HepG2 (cell line): ENCODE results near the gene LRRC25. TPM values are rescaled to one million over a fixed set of nuclear protein-coding genes. Genes with fewer than 3 reads are reported as not detected.

Experiments used
- ATAC-seq: fragments of 200-7000 bp; cut with Tn5 transposase; 3 replicates; pipeline ENCODE4 v1.9.1; 2020; ENCODE audit warnings: mild to moderate bottlenecking, moderate library complexity
- BruUV-seq: library from RNA; stranded (reverse); fragments of 400-500 nt; replicated peaks from 2 replicates; lab custom pipeline; 2021; lab: Mats Ljungman, UMichigan
- CTCF ChIA-PET: fragments of 300-600 bp; formaldehyde crosslinking; extraction: SDS; loops from one replicate; lab custom pipeline; 2021; ENCODE audit warnings: low total read pairs, inconsistent platforms, low intra/inter-chr PET ratio; lab: Yijun Ruan, JAX
- POLR2A ChIA-PET: fragments of 350-600 bp; sonication (Branson Sonifier 250); formaldehyde crosslinking; loops from one replicate; lab custom pipeline; 2020; ENCODE audit warnings: antibody characterized with exemption, inconsistent platforms; lab: Yijun Ruan, JAX
- DNase-seq: peaks from one replicate; pipeline ENCODE4 v3.0.0-alpha.2; 2015; ENCODE audit warnings: low spot score
- FAIRE-seq: peaks from 3 replicates; lab custom pipeline; 2011; peaks lifted over from hg19 to GRCh38; lab: Jason Lieb, UNC
- H2AFZ ChIP-seq: one replicate; pipeline ENCODE4 v1.6.1; 2011; ENCODE audit warnings: low read length, inconsistent platforms
- H3K27ac ChIP-seq: fragments of 300-600 bp; 3 replicates; pipeline ENCODE4 v1.8.0; 2011; ENCODE audit warnings: mixed run types, mild to moderate bottlenecking, mixed read lengths, low read length, inconsistent platforms; ENCODE audit not compliant: insufficient read depth; ENCODE audit errors: extremely low read length
- H3K27me3 ChIP-seq, 2 experiments: fragments of 200-600 bp in 1 of 2; 2 replicates in 1 of 2; 3 replicates in 1 of 2; pipeline versions ENCODE4 v1.6.0 to v1.8.0; 2011; ENCODE audit warnings: low read length in 2 of 2, mild to moderate bottlenecking in 2 of 2, moderate library complexity in 2 of 2, inconsistent platforms in 1 of 2; ENCODE audit not compliant: insufficient read depth in 2 of 2, control insufficient read depth in 1 of 2
- H3K36me3 ChIP-seq, 2 experiments: fragments of 200-600 bp in 1 of 2; replicated peaks in 1 of 2; 2 replicates in 1 of 2; 3 replicates in 1 of 2; pipeline versions ENCODE4 v1.5.1 to v1.8.0; 2011; ENCODE audit warnings: low read length in 2 of 2, inconsistent platforms in 1 of 2; ENCODE audit not compliant: insufficient read depth in 2 of 2, control insufficient read depth in 1 of 2
- H3K4me1 ChIP-seq: 2 replicates; pipeline ENCODE4 v1.5.1; 2012; ENCODE audit warnings: low read length, inconsistent platforms; ENCODE audit not compliant: insufficient read depth
- H3K4me2 ChIP-seq: 2 replicates; pipeline ENCODE4 v1.6.0; 2011; ENCODE audit warnings: low read depth, low read length, inconsistent platforms
- H3K4me3 ChIP-seq, 3 experiments: fragments of 200-600 bp in 1 of 3; sonication (generic), shearing (Covaris generic) in 1 of 3; replicated peaks in 1 of 3; 2 replicates each; pipeline ENCODE4 v1.5.1; 2011 to 2016; ENCODE audit warnings: low read length in 3 of 3, inconsistent platforms in 2 of 3, low read depth in 2 of 3, mild to moderate bottlenecking in 2 of 3, control low read depth in 1 of 3, mixed read lengths in 1 of 3; ENCODE audit not compliant: insufficient read depth in 1 of 3
- H3K79me2 ChIP-seq: one replicate; pipeline ENCODE4 v1.6.1; 2011; ENCODE audit warnings: low read length, inconsistent platforms; ENCODE audit not compliant: insufficient read depth
- H3K9ac ChIP-seq: 2 replicates; pipeline ENCODE4 v1.6.0; 2011; ENCODE audit warnings: mild to moderate bottlenecking, low read depth, low read length, inconsistent platforms; ENCODE audit not compliant: insufficient read depth
- H3K9me3 ChIP-seq: 2 replicates; pipeline ENCODE4 v1.5.1; 2012; ENCODE audit warnings: mild to moderate bottlenecking, low read length
- H4K20me1 ChIP-seq: 2 replicates; pipeline ENCODE4 v1.6.0; 2011; ENCODE audit warnings: inconsistent platforms, mild to moderate bottlenecking, low read length, moderate library complexity; ENCODE audit not compliant: insufficient read depth
- ADNP ChIP-seq: sonication (generic); formaldehyde crosslinking; IDR thresholded peaks from 2 replicates; pipeline ENCODE4 v1.4.0; 2020; ENCODE audit warnings: missing genetic modification reagents
- AFF4 ChIP-seq: sonication (generic); formaldehyde crosslinking; IDR thresholded peaks from 2 replicates; pipeline ENCODE4 v1.4.0; 2020; ENCODE audit warnings: missing genetic modification reagents
- ATAD3A ChIP-seq: sonication (generic); formaldehyde crosslinking; IDR thresholded peaks from 2 replicates; pipeline ENCODE4 v1.4.0; 2020; ENCODE audit warnings: missing genetic modification reagents
- ATF7-NPFF ChIP-seq: sonication (generic); formaldehyde crosslinking; IDR thresholded peaks from 2 replicates; pipeline ENCODE4 v1.8.1; 2023; ENCODE audit warnings: mild to moderate bottlenecking, low read depth, missing genetic modification reagents, moderate library complexity
- KAT8 ChIP-seq: IDR thresholded peaks from 2 replicates; pipeline ENCODE4 v1.6.1; 2016; ENCODE audit warnings: missing genetic modification reagents, missing compliant biosample characterization
- REST ChIP-seq, 2 experiments: IDR thresholded peaks; 2 replicates each; pipeline ENCODE4 v1.6.1; 2011 to 2012; ENCODE audit warnings: low read length in 2 of 2, borderline replicate concordance in 1 of 2, low read depth in 1 of 2, mild to moderate bottlenecking in 1 of 2, moderate library complexity in 1 of 2
- ZNF160 ChIP-seq: sonication (generic); formaldehyde crosslinking; IDR thresholded peaks from 2 replicates; pipeline ENCODE4 v1.8.0; 2022; ENCODE audit warnings: mild to moderate bottlenecking, inconsistent platforms, missing genetic modification reagents
- ZNF543 ChIP-seq: sonication (generic); formaldehyde crosslinking; IDR thresholded peaks from 2 replicates; pipeline ENCODE4 v1.4.0; 2020; ENCODE audit warnings: mild to moderate bottlenecking, missing genetic modification reagents
- ZNF644 ChIP-seq: IDR thresholded peaks from 2 replicates; pipeline ENCODE4 v1.6.1; 2016; ENCODE audit warnings: low read depth
- ZNF713 ChIP-seq: sonication (generic); formaldehyde crosslinking; IDR thresholded peaks from 2 replicates; pipeline ENCODE4 v1.4.0; 2020; ENCODE audit warnings: mild to moderate bottlenecking, missing genetic modification reagents
- ZNF737 ChIP-seq: sonication (generic); formaldehyde crosslinking; IDR thresholded peaks from 2 replicates; pipeline ENCODE4 v1.5.0; 2020; ENCODE audit warnings: missing genetic modification reagents, mild to moderate bottlenecking, borderline replicate concordance
- WGBS: methylation state at CpG from one replicate; pipeline ENCODE4 v1.1.6; 2017; ENCODE audit warnings: low lambda C conversion rate; 5-methylcytosine and 5-hydroxymethylcytosine counted together
- in situ Hi-C: cut with HindIII; loops from 2 replicates; pipeline ENCODE4 v1.10.0; 2017; ENCODE audit warnings: low pct_unique_long_range_greater_than_20kb; ENCODE audit not compliant: extremely low pct_ligation_motif_present
- intact Hi-C: fragments of 100-400 bp; cut with micrococcal nuclease; formaldehyde crosslinking; loops from one replicate; pipeline ENCODE4 v1.10.0; 2022; ENCODE audit not compliant: unreplicated experiment
- polyA plus RNA-seq, 8 experiments: library from polyadenylated mRNA; depleted of rRNA in 3 of 8; stranded (reverse) in 7 of 8; unstranded in 1 of 8; fragments of >200 nt; fragmentation: Illumina TruSeq in 4 of 8; extraction: Trizol in 4 of 8; gene quantifications; 2 replicates each; pipeline versions ENCODE4 v1.2.1 to v1.2.3, GENCODE V29; 2011 to 2016; ENCODE audit warnings: low read depth in 4 of 8, missing spikeins in 1 of 8, mixed read lengths in 1 of 8; ENCODE audit not compliant: insufficient read depth in 1 of 8
- total RNA-seq, 5 experiments: library from RNA; depleted of rRNA; stranded (reverse); fragments of >200 nt; fragmentation: Illumina TruSeq; extraction: Trizol; gene quantifications; 2 replicates each; pipeline ENCODE4 v1.2.3, GENCODE V29; 2016; ENCODE audit warnings: low read depth in 1 of 5

Gene LRRC25
- total and polyA plus RNA-seq, 2 of the 13 experiments (the other 11 are each of a cell fraction or from before 2014, with no cell fraction given): 0.13 to 0.53 TPM

- H3K4me2 ChIP-seq: no peak overlapping the region
- peaks cover 31% of the 10 kb centered on the region for H3K79me2 ChIP-seq
- no peaks in the 10 kb centered on the region for H3K27me3 ChIP-seq
- ChIA-PET CTCF (no interaction called here), POLR2A (no interaction called here)
- H4K20me1 ChIP-seq: peaks cover 8% of the 10 kb centered on the region; the same call in 1 of the 2 replicates
- FAIRE-seq (no peak), DNase-seq (no peak), ATAC-seq (no peak)
- H3K27ac ChIP-seq: no peak overlapping the region
- H3K9ac ChIP-seq: no peak overlapping the region
- WGBS: 93% methylated on average over 22 of the region's 22 CpGs
- intact Hi-C loops: no loop called here
- H3K4me1 ChIP-seq: peaks cover 18% of the 10 kb centered on the region
- no peaks in the 10 kb centered on the region for H3K9me3 ChIP-seq
- in situ Hi-C loops: no loop called here
- no TSS peak for BruUV-seq
- TF ChIP-seq ADNP (CRISPR knock-in tag): no peak
- TF ChIP-seq ZNF543 (CRISPR knock-in tag): no peak
- no peak for TF ChIP-seq REST (IDR thresholded peaks at IDR 0.05; ENCODE audit: borderline replicate concordance in 1 of 2, low read depth in 1 of 2, low read length in 2 of 2)
- no peak for TF ChIP-seq ZNF160 (CRISPR knock-in tag)
- TF ChIP-seq ZNF713 (CRISPR knock-in tag): no peak
- no peak for TF ChIP-seq AFF4 (CRISPR knock-in tag)
- TF ChIP-seq ATF7-NPFF (CRISPR knock-in tag): no peak
- no peak for TF ChIP-seq ZNF644
- TF ChIP-seq ZNF737 (CRISPR knock-in tag): no peak
- TF ChIP-seq ATAD3A (CRISPR knock-in tag): no peak
- no peak for TF ChIP-seq KAT8 (CRISPR knock-in tag)
- H2AFZ ChIP-seq: no peak overlapping the region
- H3K4me3 ChIP-seq: no peak overlapping the region
- H3K36me3 ChIP-seq: peaks cover 0 to 3% of the 10 kb centered on the region in 2 experiments; a peak in 1 of 5 replicates
These were observed 26.9 kb upstream of the LRRC25 start for GRCh38 chr19:18424122-18424889.
